C4-2B (cell line): ENCODE results near the gene MOB3B.

Experiments used
- CTCF ChIP-seq: fragments of 450-650 bp; conservative IDR thresholded peaks from 2 replicates; pipeline ENCODE4 v1.5.1; 2017; ENCODE audit warnings: mild to moderate bottlenecking
- ZFX ChIP-seq: fragments of 450-650 bp; IDR thresholded peaks from 2 replicates; pipeline ENCODE4 v1.6.1; 2017

GRCh38 chr9:27511771-27512170 is 17.8 kb downstream of the MOB3B start:
- no peak for TF ChIP-seq CTCF
- TF ChIP-seq ZFX, result no peak
